OCI-M2 (cell line): ENCODE results near the gene MKLN1.
"Not testable (repeated sequence)": the region's sequence is repeated elsewhere in the genome, so short reads cannot be mapped to it uniquely, and the experiment has no call there.

ENCODE experiments used
- DNase-seq: peaks from one replicate; lab custom pipeline; 2025; ENCODE audit not compliant: unreplicated experiment; lab: John Stamatoyannopoulos, UW

MKLN1 gene

DNA sequence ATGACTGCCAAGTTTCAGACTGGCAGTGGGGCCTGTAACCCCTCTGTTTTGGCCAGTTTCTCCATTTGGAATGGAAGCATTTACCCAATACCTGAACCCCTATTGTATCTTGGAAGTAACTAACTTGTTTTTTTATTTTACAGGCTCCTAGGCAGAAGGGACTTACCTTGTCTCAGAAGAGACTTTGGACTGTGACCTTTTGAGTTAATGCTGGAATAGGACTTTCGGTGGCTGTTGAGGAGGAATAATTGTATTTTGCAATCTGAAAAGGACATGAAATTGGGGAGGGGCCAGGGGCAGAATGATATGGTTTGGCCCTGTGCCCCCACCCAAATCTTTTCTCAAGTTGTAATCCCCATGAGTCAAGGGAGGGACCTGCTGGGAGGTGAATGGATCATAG lies 20.0 kb upstream of the MKLN1 start:
- no peak for DNase-seq

DNA sequence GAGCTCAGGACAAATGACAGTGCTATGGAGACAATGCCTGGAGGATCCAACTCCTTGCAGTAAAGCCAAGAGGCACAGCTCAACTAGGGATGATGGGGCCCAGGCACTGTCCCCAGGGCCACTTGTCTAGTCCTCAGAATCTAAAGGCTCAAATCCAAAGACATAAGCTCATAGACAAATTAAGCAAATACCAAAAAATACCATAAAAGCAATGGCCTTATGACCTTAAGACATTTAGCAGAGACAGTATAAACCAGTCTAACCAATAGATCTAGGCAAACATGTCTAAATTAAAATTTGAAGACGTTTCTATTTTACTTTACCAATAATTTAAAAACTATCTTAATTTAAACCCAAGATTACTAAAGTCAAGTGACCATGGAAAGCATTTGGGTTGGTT lies 14.8 kb upstream of the MKLN1 start:
- no peak for DNase-seq

DNA sequence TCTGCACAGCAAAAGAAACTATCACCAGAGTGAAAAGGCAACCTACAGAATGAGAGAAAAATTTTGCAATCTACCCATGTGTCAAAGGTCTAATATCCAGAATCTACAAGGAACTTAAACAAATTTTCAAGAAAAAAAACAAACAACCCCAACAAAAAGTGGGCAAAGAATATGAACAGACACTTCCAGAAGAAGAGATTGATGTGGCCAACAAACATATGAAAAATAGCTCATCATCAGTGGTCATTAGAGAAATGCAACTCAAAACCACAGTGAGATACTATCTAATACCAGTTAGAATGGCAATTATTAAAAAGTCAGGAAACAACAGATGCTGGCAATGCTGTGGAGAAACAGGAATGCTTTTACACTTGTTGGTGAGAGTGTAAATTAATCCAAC lies 7.1 kb upstream of the MKLN1 start:
- no peak for DNase-seq

DNA sequence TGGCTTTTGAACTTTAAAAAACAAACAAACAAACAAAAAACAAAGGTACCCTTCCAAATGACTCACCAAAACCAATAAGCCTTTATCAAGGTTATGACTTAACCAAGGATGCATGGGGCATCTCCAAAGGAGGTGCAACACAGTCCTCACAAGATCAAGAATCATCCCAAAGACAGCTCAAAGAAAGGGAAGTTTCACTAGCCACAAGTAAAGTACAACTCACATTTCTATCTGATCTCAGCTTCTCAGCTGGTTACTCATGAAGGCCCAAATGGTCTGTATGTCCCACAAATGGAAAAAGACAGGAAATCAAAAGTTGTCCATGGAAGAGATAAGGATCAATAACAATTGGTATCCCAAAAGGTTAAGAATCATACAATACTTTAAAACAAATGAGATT lies 6.0 kb upstream of the MKLN1 start:
- DNase-seq: no peak

DNA sequence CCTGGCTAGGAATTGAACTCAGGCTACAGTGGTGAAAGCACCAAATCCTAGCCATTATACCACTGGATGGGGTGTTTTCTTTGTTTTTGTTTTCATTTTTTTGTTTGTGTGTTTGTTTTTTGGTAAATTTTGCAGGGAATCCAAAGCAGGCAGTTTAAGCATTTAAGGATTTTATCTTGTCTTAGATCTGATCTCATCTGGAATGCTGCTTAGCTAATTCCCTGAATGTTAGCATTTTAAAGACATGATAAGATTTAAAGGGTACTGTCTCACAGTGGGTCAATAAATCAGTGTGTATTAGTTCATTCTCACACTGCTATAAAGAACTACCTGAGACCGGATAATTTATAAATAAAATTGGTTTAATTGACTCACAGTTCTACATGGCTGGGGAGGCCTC lies 5.6 kb upstream of the MKLN1 start:
- DNase-seq: no peak

DNA sequence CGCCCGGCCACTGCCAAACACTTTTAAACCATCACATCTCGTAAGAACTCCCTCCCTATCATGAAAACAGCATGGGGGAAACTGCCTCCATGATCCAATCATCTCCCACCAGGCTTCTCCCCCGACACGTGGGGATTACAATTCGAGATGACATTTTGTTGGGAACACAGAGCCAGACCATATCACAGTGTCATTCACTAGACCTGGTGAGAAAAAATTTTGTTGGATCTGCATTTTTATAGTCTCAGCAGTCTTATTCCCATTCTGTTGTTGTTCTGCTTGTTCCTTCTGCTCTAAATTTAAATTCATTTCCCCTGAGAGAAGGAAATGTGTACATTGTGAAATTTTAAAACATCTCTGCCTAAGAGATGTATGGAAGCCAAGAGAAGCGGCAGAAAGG lies 4.8 kb upstream of the MKLN1 start:
- DNase-seq: no peak

DNA sequence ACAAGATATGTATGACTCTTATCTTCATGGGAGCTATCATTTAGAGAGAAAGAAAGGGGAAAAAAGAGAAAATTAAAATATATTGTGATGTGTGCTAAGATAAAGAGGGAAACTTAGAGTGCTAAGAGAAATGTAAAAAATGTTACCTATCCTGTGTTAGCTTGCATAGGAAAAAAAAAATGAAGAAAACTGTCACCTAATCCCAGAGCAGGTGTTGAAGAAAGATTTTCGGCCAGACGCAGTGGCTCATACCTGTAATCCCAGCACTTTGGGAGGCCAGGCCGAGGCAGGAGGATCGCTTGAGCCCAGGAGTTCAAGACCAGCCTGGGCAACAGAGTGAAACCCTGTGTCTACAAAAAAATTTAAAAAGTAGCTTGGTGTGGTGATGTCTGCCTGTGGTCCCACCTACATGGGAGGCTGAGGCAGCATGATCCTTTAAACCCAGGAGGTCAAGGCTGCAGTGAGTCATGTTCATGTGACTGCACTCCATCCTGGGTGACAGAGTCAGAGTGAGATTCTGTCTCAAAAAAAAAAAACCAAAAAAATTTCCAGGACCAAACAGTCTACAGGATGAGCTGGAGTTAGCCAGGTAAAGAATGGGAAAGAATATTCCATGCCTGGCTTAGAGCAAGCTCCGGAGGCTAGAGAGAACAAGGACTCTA lies 2.4 kb upstream of the MKLN1 start:
- DNase-seq: no peak

DNA sequence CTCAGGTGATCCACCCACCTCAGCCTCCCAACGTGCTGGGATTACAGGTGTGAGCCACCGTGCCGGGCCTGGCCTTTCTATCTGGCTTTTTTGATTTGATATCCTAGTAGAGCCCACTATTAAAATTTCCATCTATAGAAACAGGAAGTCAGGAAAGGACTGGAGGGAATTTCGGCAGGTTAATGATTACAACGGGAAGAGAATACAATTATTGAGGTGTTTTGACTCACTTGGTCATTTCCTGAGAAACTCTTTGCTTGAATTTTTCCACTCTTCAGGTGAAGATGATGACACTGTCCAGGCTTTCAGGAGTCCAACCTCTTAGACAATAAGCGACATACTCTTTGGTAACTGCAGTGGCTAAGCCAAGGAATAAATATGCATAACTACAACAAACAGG lies 1.1 kb upstream of the MKLN1 start:
- no peak for DNase-seq

DNA sequence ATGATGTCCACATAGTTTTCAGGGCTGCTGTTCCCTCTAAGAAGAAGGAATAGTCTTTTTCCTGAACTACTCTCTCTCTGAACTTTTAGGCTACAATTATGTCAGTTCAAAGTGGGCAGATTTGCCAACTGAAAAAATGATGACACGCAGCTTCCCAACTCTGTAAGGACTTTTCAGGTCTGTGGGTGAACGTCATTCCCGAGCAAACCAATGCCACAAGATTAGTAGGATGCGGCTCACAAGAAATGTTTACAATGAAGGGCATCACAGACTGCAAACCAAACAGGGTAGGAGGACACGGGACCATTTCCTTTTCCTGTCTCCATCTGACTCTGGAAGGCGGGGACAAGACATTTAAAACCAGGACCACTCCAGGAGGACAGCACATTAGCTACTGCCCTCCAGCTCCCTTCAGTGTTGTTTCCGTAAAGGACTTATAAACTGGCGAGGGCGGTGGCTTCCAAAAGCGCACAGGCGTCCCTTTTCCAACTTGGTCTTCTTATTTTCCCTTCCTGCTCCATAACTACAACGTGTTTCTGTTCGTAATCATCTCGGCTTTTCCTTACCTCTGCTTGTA lies 539 bp upstream of the MKLN1 start:
- peak; percentile 91 for DNase-seq

DNA sequence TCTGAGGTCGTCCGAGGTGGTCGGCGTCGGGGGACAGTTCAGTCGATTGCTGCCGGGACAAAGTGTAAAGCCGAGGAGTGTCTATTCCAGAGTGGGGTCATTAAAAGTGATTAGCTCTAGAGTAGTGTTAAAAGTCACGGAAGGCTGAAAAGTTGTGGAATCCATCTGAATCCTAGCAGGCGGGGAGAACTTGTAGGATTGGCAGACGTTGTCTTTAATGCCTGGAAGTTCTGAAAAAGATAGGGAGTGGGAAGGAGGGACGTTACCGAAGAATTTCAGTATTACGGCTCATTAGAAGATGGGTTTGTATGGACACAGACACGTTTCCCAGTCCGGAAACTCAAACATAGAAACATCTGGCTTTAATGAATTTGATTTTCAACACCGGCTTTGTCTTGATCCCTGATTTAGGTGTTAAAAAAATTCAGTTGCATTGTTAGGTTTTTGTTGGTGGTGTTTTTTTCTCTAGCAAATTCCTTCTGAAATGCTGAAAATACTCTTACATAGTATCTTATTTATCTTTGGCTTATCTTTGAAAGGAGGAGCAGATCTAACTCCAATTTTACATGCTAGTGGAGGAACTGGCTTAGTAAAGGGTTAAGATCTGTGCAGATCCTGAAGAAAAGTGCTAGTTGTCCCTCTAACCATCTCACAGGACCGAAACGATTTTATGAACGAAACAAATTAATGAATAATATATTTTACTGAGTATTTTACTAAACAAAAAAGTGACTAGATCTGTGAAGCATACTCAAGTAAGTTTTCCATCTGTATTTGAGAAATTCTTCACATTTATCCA lies 900 bp downstream of the MKLN1 start:
- peak; percentile 26 for DNase-seq

DNA sequence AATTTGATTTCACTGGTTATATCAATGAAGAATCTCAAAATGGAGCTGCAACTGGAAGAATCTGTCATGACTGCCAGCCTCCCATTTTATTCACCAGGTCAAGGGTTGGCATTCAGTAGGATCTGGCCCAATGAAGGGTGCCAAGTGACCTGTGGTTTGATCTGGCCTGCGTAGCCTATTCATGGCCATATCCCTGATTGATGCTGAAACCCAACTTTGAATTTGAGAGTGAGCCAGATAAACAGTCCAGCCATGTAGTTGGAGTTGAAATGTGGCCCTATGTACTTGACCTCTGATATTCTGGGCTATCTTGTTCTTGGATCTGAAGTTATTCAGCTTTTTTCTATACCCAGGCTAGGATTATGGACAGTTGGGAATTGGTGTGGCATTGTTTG lies 1.5 kb downstream of the MKLN1 start:
- DNase-seq: no peak

DNA sequence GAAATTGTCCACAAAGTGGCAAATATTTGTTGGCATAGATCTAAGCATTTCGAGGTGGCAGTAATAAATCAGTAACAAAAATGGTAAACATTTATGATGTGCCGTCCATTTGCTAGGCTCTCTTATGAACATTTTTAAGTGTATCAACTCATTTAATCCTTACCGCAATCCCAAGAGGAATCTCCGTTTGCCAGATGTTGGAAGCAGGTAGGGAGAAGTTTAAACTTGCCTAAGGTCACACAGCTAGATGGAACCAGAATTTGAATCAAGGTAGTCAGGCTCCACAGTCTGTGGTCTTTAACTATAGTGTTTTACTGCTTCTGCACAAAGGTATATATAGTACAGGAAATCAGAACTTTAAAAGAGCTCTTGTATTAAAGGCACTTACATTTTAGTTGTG lies 2.6 kb downstream of the MKLN1 start:
- DNase-seq: no peak

DNA sequence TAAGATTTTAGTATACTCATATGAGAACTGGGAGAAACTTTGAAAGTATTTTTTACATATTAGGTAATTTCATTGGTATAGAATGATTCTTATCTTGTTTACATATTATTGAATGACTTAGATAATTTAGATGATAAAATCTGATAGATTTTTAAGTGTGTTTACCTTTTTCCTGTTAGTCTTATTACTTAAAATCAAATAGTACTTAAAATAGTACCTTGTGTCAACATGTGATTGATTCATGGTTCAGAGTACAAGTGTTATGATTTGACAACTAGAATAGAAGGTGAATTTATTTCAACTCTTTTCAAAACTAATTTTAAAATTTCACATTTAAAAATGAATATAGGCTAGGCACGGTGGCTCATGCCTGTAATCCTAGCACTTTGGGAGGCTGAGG lies 4.1 kb downstream of the MKLN1 start:
- no peak for DNase-seq

DNA sequence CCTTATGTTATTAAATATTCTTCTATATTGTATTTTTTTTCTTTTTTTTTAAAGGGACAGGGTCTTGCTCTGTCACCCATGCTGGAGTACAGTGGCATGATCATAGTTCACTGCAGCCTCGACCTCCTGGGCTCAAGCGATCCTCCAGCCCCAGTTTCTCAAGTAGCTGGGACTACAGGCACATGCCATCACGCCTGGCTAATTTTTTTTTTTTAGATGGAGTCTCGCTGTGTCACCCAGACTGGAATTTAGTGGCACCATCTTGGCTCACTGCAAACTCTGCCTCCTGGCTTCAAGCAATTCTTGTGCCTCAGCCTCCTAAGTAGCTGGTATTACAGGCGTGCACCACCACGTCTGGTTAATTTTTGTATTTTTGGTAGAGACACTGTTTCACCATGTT lies 5.1 kb downstream of the MKLN1 start:
- DNase-seq: not testable (repeated sequence)

DNA sequence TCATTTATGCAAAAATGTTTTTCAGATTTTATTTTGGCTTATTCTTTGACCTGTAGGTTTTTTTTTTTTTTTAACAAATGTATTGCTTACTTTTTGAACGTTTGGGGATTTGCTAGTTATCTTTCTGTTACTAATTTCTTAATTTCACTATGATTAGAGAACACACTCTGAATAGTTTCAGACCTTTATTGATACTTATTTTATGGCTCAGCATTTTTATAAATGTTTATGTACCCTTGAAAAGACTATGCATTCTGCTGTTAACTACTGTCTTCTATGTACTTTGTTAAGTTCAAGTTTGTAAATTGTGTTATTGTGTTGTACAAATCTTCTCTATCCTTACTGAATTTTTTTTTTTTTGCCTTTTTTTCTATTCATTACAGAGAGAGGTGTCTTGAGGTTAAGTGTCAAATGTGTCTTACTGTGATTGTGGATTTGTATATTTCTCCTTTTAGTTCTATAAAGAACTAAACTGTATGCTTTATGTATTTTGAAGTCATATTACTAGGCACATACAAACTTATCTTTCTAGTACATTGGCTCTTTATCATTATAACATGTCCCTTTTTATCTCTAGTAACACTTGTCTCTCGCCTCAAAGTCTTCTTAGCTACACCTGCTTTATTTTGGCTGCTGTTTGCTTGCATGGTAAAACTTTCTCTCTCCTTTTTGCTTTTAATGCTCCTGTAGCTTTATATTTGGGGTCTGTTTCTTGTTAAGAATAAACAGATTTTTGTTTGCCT lies 8.1 kb downstream of the MKLN1 start:
- DNase-seq: no peak

DNA sequence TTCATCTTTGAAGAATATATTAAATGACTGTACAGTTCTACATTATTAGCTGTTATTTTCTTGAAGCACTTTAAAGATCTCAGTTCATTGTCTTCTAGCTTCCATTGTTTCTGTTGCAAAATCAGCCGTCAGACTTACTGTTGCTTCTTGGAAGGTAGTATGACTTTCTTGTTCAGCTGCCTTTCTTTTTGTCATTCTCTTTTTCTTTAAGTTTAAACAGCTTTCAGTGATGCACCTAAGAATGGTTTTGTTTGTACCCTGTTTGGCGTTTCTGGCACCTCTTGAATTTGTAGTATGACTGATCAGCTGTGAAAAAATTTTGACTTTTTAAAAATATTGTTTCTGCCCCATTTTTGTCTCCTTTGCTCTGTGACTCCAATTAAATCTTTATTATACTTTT lies 9.3 kb downstream of the MKLN1 start:
- DNase-seq: no peak

DNA sequence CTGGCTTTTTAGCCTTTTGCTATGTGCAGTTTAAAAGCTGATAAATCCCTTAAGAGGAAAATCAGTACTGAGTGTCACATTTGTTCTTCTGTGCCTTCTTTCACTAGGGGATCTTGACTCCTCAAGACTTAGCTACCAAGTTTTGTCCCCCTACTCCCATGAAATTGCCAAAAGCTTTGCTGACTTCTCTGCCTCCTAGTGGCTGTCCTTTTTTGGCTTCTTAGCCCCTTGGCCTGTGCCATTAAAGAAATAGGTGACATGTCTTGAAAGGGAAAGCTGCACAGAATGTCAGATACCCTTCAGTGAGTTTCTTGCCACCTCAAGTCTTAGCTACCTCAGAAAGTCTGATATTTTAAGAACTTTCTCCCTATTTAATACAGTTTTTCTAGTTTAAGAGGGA lies 10.5 kb downstream of the MKLN1 start:
- no peak for DNase-seq

DNA sequence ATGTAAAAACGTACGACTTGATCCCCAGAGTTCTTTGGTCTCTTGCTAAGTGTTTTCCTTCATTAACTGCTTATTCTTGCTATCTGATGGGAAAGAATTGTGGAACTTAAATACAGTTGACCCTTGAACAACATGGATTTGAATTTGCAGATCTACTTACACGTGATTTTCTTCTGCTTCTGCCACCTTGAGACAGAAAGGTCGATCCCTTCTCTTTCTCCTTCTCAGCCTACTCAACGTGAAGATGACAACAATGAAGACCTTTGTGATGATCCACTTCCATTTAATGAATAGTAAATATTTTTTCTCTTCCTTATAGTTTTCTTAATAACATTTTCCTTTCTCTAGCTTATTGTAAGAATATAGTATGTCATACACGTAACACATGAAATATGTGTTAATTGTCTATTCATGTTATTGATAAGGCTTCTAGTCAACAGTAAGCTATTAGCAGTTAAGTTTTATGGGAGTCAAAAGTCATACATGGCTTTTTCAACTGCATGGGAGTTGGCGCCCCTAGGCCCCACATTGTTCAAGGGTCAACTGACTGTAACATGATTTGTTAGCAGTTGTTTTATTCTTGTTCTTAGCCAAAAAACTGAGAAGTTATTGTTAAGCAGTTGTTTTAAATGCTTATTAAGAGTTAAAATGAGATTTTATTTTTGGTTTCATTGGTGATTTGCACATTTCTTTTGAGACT lies 11.2 kb downstream of the MKLN1 start:
- DNase-seq: no peak

DNA sequence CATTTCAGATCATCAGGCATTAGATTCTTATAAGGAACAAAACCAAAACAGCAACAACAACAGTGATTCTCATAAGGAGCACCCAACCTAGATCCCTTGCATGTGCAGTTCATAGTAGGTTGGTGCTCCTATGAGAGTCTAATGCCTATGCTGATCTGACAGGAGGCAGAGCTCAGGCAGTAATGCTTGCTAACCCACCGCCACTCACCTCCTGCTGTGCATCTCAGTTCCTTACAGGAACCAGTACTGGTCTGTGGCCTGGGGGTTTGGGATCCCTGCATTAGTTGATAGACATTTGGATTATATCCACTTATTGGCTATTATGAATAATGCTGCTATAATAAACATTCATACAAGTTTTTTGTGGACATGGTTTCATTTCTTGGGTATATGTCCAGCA lies 14.0 kb downstream of the MKLN1 start:
- no peak for DNase-seq

DNA sequence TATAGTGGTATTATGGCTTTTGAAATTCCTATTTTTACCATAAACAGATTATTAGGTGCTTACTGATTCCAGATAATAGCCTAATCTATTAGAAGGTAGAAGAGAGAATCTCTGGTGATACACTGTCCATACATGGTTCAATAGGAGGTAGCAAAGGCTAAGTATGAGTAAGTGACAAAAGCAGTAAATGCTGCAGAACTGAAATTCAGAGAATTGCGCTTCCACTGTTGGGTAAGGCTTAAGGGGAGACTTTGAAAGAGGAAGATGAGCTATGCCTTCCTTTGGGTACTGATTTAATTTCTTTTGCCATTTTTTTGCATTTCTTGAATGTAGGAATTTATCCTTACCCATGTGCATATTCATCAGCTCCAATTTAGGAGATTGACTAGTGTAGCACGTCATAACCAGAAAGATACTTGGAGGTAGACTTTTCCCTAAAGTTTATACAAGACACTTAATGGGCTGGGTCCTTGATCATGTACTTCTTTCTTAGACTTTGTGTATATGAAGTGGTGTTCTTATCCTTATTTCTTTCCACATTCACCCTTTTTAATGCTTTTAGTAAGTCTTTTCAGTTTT lies 15.3 kb downstream of the MKLN1 start:
- DNase-seq: no peak
